Lung (tissue), 12 donors: ENCODE results near the gene RABL6. TPM values are rescaled to one million over a fixed set of nuclear protein-coding genes. Genes with fewer than 3 reads are reported as not detected.
"Not testable (repeated sequence)": the region's sequence is repeated elsewhere in the genome, so short reads cannot be mapped to it uniquely, and the experiment has no call there.

ENCODE experiments used
- ATAC-seq: fragments of 200-7000 bp; cut with Tn5 transposase; one replicate; pipeline ENCODE4 v1.9.1; 2020; ENCODE audit warnings: moderate number of reproducible peaks; ENCODE audit not compliant: insufficient read depth, low FRiP score
- DNase-seq, 3 donors: peaks; one replicate each; pipeline ENCODE4 v3.0.0-alpha.2; 2013 to 2017
- H3K27ac ChIP-seq, 2 donors: one replicate each; pipeline ENCODE4 v1.5.1; 2013; ENCODE audit warnings: mild to moderate bottlenecking in 2 of 2, moderate library complexity in 2 of 2, control low read depth in 1 of 2, inconsistent platforms in 1 of 2, low read depth in 1 of 2, low read length in 1 of 2
- H3K27me3 ChIP-seq, 3 donors: one replicate each; pipeline ENCODE4 v1.5.1; 2013; ENCODE audit warnings: low read length in 2 of 3; ENCODE audit not compliant: control insufficient read depth in 3 of 3, insufficient read depth in 3 of 3
- H3K36me3 ChIP-seq, 4 donors: one replicate each; pipeline ENCODE4 v1.5.1; 2013; ENCODE audit warnings: low read length in 4 of 4, mild to moderate bottlenecking in 1 of 4, moderate library complexity in 1 of 4; ENCODE audit not compliant: control insufficient read depth in 4 of 4, insufficient read depth in 4 of 4
- H3K4me1 ChIP-seq, 5 donors: one replicate each; pipeline ENCODE4 v1.5.1; 2013; ENCODE audit warnings: low read length in 5 of 5, mild to moderate bottlenecking in 2 of 5, moderate library complexity in 1 of 5; ENCODE audit not compliant: control insufficient read depth in 5 of 5, insufficient read depth in 5 of 5
- H3K4me3 ChIP-seq: one replicate; pipeline ENCODE4 v1.5.1; 2013; ENCODE audit warnings: mild to moderate bottlenecking, control low read depth, moderate library complexity
- H3K9ac ChIP-seq, 2 donors: one replicate each; pipeline ENCODE4 v1.5.1; 2013; ENCODE audit warnings: low read length in 2 of 2, control low read depth in 1 of 2; ENCODE audit not compliant: insufficient read depth in 1 of 2
- H3K9me3 ChIP-seq, 4 donors: one replicate each; pipeline ENCODE4 v1.5.1; 2013; ENCODE audit warnings: low read length in 3 of 4, mild to moderate bottlenecking in 1 of 4, moderate library complexity in 1 of 4; ENCODE audit not compliant: control insufficient read depth in 4 of 4, insufficient read depth in 3 of 4
- WGBS, 2 donors: extraction: QIAGEN DNeasy Blood & Tissue Kit; methylation state at CpG; one replicate each; pipeline ENCODE4 v1.1.7; 2013; 5-methylcytosine and 5-hydroxymethylcytosine counted together
- polyA plus RNA-seq, 2 donors: library from polyadenylated mRNA; stranded (reverse); fragments of 200-250 nt; gene quantifications; one replicate each; pipeline ENCODE4 v1.2.1, GENCODE V29; 2013
- total RNA-seq, 2 donors: library from RNA; depleted of rRNA in 1 of 2; stranded (reverse); fragments of >200 nt in 1 of 2; gene quantifications; one replicate each; pipeline ENCODE4 v1.2.1, GENCODE V29; 2014 to 2021
- TF ChIP-seq, protein P1 (sequence below): IDR thresholded peaks from 2 replicates; pipeline ENCODE4 v1.5.1; 2012; ENCODE audit warnings: mild to moderate bottlenecking; ENCODE audit errors: control extremely low read depth, extremely low read depth
- donor health status: control.
- donor health status: control.
- donor health status: Bipolar disorder and iron deficiency.
- donor health status: healthy.
- donor health status: DM: yes; HTN: yes; CAD: no.

Gene RABL6
- total and polyA plus RNA-seq, 4 donors = 36.4 to 87.8 (median 62.2) TPM

DNA sequence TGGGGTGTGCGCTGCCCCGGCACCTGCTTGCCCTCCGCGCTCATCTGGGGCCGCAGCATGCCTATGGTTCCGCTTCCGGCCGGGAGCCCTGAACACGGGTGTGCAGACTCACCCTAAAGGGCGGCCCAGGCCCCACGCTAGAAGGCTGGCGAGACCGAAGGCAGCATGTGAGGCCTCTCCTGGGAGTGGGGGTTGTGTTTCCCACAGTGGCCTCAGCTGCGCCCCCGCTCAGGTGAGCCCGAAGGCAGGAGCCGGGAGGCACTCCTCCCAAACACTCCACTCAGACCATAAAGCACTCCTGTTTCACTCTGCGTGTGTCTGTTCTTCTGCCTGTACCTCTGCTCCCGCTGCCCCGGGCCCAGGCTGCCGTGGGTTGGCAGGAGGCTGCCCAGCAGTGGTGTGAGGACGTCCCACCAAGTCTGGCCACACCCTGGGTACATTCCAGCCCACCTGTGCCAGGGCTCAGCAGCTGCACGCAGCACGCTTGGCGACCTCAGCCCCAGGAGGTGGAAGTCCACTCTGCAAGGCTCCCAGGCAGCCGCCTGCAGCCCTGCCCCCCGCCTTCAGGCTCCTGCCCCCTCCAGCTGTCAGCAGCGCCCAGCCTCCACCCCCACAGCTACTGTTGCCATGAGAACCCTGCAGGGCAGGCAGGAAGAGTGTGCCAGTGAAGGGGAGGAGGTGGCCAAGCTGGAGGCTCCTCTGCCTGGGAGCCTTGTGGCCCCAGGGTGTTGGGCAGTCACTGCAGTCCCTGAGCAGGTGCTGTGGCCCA, 33.3 kb downstream of the RABL6 start:
- no peak overlapping the region for H3K9ac ChIP-seq
- DNase-seq = peak; percentile 53 to 70 (median 65)
- 77 to 80% methylated on average over 28 of the region's 28 CpGs for WGBS, 2 donors

DNA sequence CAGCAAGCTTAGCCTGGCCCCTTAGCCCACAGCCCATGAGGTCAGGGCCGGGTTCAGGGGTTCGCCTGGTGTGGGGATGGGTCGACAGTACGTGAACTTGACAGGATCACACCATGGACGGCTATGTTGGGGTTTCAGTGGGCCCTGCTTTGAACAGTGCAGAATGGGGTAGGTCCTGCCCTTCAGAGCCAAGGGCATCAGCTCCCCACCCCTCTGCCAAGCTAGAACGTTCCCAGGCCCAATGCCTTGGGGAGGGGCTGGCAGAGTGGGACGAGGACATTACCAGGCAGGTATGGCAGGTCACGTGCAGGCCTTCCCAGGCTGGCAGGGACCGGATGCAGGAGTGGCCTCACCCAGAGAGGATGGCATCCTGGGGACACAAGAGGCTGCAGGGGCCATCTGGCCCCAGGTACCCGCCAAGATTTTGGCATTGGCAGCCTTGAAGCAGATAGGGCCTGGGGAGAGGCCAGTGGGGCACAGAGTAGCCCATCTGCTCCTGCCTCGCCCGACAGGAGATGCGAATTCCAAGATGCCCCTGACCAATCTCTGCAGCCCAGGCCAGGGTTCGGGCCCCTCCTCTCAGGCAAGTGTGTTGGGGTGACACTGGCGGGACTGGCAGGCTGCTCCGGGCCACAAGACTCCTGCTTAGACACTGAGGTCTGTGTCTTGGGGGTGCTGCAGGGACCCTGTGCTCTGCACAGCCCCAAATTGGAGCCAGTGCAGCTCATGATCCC, 34.1 kb downstream of the RABL6 start:
- not testable (repeated sequence) for DNase-seq, ATAC-seq, H3K27ac ChIP-seq, H3K9ac ChIP-seq, H3K9me3 ChIP-seq, H3K4me3 ChIP-seq
- WGBS, 2 donors = 53 to 59% methylated on average over 16 of the region's 16 CpGs
- H3K27me3 ChIP-seq = peaks cover 3 to 16% (median 8%) of the 10 kb centered on the region in 3 donors
- H3K36me3 ChIP-seq = peaks cover 0 to 30% (median 2%) of the 10 kb centered on the region in 4 donors
- peaks cover 0 to 23% (median 10%) of the 10 kb centered on the region in 5 donors for H3K4me1 ChIP-seq

More for the DNA sequence above, 33.3 kb downstream of the RABL6 start:
- H3K4me1 ChIP-seq = peaks cover 0 to 23% (median 10%) of the 10 kb centered on the region in 5 donors
- H3K27ac ChIP-seq = no peak overlapping the region
- TF ChIP-seq, protein P1, sequence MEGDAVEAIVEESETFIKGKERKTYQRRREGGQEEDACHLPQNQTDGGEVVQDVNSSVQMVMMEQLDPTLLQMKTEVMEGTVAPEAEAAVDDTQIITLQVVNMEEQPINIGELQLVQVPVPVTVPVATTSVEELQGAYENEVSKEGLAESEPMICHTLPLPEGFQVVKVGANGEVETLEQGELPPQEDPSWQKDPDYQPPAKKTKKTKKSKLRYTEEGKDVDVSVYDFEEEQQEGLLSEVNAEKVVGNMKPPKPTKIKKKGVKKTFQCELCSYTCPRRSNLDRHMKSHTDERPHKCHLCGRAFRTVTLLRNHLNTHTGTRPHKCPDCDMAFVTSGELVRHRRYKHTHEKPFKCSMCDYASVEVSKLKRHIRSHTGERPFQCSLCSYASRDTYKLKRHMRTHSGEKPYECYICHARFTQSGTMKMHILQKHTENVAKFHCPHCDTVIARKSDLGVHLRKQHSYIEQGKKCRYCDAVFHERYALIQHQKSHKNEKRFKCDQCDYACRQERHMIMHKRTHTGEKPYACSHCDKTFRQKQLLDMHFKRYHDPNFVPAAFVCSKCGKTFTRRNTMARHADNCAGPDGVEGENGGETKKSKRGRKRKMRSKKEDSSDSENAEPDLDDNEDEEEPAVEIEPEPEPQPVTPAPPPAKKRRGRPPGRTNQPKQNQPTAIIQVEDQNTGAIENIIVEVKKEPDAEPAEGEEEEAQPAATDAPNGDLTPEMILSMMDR = no peak
- peaks cover 0 to 33% (median 2%) of the 10 kb centered on the region in 4 donors for H3K36me3 ChIP-seq
- peaks cover 0 to 1% (median 0%) of the 10 kb centered on the region in 4 donors for H3K9me3 ChIP-seq
- no peak for ATAC-seq
- peaks cover 3 to 11% (median 4%) of the 10 kb centered on the region in 3 donors for H3K27me3 ChIP-seq
- no peak overlapping the region for H3K4me3 ChIP-seq

DNA sequence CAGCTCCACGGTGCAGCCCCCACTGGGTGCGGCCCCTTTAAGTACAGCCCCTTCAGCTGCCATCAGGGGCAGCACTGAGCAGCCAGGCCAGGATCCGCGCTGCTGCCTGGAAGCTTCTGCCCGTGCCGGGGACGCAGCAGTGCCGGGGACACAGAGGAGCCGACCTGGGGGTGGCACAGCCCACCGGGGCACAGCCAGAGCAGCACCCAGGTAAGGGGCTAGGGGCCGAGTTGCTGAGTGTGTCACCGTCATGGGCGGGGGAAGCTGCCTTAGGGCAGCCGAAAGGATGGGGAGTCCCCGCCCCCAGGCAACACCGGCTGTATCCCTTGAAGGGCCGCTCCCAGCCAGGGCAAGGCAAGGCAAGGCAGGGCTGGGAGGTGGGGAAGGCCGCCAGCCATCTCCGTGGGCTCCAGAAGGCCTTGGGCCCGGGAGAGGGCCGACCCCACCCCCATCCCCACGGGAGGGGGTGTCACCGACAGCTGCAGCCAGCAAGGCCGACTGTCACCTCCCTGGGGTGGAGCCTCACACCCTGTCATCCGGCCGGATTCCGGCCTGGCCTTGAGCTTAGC, 34.7 kb downstream of the RABL6 start, which contains the start of gene AJM1:
Gene AJM1, plus strand, starts transcription at position 99 of the 569 bp plus-strand sequence. CDS start 1,937 bp downstream, outside the sequence.
- peak; percentile 78 for ATAC-seq
- 1% methylated on average over 21 to 24 of the region's 27 CpGs for WGBS, 2 donors
- not testable (repeated sequence) for H3K9me3 ChIP-seq, H3K9ac ChIP-seq, H3K4me3 ChIP-seq, H3K27ac ChIP-seq
- peaks cover 0 to 23% (median 12%) of the 10 kb centered on the region in 5 donors for H3K4me1 ChIP-seq
- peak; percentile 78 to 84 (median 83) for DNase-seq
- H3K27me3 ChIP-seq = peaks cover 3 to 17% (median 8%) of the 10 kb centered on the region in 3 donors
- H3K36me3 ChIP-seq = peaks cover 0 to 30% (median 2%) of the 10 kb centered on the region in 4 donors
- TF ChIP-seq, protein P1 = peak; percentile 69

DNA sequence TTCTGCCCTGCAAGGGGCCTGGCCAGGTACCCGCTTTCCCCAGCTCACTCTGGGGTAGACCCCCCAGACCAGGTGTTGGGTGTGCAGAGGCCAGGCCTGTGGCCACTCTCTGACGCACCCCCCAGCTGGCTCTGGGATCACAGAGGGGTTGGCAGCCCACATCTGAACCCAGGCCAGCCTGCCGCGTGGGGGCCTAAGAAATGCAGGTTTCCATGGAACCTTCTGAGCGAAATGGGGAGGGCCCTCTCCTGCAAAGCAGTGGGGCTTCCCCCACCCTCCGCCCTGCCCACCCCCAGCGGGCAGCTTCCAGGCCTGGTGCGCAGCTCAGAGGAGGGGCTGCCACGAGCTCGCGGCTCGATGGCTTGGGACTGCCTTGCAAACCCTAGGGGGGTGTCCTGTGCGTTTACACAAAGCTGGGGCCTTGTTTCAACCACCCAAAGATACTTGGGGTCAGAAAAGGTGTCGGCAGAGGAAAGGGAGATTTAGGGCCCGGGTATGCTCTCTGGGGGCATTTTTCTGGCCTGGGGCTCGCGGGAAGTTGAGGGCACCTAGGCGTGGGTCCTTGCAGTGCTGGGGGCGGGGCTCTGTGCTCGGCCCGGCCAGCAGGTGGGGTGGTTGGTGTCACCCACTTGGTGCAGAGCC, 35.5 kb downstream of the RABL6 start:
- Histone ChIP-seq H3K36me3 (peaks cover 0 to 24% (median 2%) of the 10 kb centered on the region in 4 donors), H3K4me1 (peaks cover 2 to 30% (median 13%) of the 10 kb centered on the region in 5 donors), H3K27me3 (peaks cover 3 to 21% (median 8%) of the 10 kb centered on the region in 3 donors)
- DNase-seq, H3K9ac ChIP-seq, ATAC-seq, H3K9me3 ChIP-seq, H3K4me3 ChIP-seq, H3K27ac ChIP-seq: not testable (repeated sequence)
- WGBS, 2 donors = 15 to 17% methylated on average over 20 to 21 of the region's 21 CpGs

DNA sequence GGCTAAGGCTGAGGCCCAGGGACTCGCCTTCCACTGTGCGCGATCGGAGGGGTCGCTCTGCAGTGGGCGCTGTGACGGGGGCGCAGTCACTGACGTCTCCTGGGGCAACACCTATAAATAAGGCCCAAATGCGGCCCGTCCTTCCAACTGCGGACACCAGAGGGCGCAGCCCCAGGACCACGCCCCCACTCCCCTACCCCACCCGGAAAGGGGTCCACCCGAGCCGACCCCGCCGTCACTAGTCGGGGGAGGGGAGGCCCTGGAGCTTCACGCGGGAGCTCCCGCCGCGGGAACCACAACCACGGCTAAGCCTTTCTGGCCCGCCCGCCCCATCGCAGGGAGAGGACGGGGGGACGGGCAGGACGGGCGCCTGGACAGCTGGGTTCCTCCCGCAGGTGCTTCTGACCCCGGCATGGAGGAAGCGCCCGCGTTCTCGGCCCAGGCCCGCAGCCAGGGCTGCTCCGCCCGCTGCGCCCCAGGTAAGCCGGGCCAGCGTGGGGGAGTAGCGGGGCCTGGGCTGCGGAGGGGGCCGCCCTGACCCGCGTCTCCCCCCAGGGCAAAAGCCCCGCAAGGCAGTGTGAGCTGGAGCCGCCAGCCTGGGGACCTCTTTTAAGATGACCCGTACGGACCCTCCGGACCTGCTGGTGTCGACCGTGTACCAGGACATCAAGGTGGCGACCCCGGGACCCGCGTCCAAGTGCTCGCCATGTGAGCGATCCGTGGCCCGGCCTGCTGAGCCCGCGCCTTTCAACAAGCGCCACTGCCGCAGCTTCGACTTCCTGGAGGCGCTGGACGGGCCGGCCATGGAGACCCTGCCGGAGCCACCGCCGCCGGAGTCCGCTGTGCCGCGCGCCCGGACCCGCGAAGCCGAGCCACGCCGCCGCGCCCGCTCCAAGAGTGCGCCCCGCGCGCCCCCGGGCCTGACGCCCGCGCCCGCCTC, 36.3 kb downstream of the RABL6 start:
- 5 to 6% methylated on average over 61 to 99 of the region's 99 CpGs for WGBS, 2 donors
- H3K9ac ChIP-seq, H3K4me3 ChIP-seq, H3K9me3 ChIP-seq, H3K27ac ChIP-seq, ATAC-seq: not testable (repeated sequence)
- DNase-seq = peak in 1 of 3 donors; percentile 63
- Histone ChIP-seq H3K4me1 (peaks cover 2 to 31% (median 13%) of the 10 kb centered on the region in 5 donors), H3K27me3 (peaks cover 3 to 21% (median 8%) of the 10 kb centered on the region in 3 donors), H3K36me3 (peaks cover 0 to 16% (median 2%) of the 10 kb centered on the region in 4 donors)
